Muscle layer of colon (tissue), 2 donors: Measurements from ENCODE around the gene THOC2.
"Not testable (repeated sequence)": the region's sequence is repeated elsewhere in the genome, so short reads cannot be mapped to it uniquely, and the experiment has no call there.

Experiments
- H3K27ac ChIP-seq: one replicate; pipeline ENCODE4 v1.7.0; 2013; ENCODE audit warnings: low read depth, mild to moderate bottlenecking, low read length, moderate library complexity
- H3K27me3 ChIP-seq, 2 donors: one replicate each; pipeline ENCODE4 v1.7.0; 2013; ENCODE audit warnings: low read length in 2 of 2, mild to moderate bottlenecking in 2 of 2; ENCODE audit not compliant: insufficient read depth in 2 of 2, control insufficient read depth in 1 of 2
- H3K36me3 ChIP-seq: one replicate; pipeline ENCODE4 v1.7.0; 2013; ENCODE audit warnings: mild to moderate bottlenecking, low read length; ENCODE audit not compliant: insufficient read depth
- H3K4me1 ChIP-seq: one replicate; pipeline ENCODE4 v1.7.0; 2013; ENCODE audit warnings: mild to moderate bottlenecking, low read length; ENCODE audit not compliant: insufficient read depth
- H3K4me3 ChIP-seq, 2 donors: one replicate each; pipeline ENCODE4 v1.7.0; 2013; ENCODE audit warnings: low read length in 2 of 2, low read depth in 1 of 2, mild to moderate bottlenecking in 1 of 2, moderate library complexity in 1 of 2
- H3K9ac ChIP-seq: one replicate; pipeline ENCODE4 v1.7.0; 2013; ENCODE audit warnings: low read length
- H3K9me3 ChIP-seq: one replicate; pipeline ENCODE4 v1.7.0; 2013; ENCODE audit warnings: mild to moderate bottlenecking, low read length
- donor health status: abdominal sarcoma.
- donor health status: Adenocarcinoma of cecum.

The THOC2 gene

DNA sequence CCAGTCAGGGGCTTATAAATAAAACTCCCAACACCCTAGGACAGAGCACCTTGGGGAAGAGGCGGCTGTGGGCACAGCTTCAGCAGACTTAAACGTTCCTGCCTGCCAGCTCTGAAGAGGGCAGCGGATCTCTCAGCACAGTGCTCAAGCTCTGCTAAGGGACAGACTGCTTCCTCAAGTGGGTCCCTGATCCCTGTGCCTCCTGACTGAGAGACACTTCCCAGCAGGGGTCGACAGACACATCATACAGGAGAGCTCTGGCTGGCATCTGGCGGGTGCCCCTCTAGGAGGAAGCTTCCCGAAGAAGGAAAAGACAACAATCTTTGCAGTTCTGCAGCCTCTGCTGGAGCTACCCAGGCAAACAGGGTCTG, 84.1 kb downstream of the THOC2 start:
- H3K4me3 ChIP-seq, H3K27ac ChIP-seq, H3K9me3 ChIP-seq: not testable (repeated sequence)

DNA sequence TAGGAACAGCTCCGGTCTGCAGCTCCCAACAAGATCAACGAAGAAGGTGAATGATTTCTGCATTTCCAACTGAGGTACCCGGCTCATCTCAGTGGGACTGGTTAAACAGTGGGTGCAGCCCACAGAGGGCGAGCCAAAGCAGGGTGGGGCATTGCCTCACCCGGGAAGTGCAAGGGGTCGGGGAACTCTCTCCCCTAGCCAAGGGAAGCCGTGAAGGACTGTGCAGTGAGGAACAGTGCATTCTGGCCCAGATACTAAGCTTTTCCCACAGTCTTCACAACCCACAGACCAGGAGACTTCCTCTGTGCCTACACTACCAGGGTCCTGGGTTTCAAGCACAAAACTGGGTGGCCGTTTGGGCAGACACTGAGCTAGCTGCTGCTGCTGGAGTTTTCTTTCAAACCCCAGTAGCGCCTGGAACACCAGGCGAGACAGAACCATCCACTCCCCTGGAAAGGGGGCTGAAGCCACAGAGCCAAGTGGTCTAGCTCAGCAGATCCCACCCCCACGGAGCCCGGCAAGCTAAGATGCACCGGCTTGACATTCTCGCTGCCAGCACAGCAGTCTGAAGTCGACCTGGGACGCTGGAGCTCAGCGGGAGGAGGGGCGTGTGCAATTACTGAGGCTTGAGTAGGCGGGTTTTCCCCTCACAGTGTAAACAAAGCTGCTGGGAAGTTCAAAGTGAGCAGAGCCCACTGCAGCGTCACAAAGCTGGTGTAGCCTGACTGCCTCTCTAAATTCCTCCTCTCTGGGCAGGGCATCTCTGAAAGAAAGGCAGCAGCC, 84.6 kb downstream of the THOC2 start:
- no peaks in the 10 kb centered on the region for H3K9me3 ChIP-seq
- no peak overlapping the region for H3K4me3 ChIP-seq
- H3K36me3 ChIP-seq: no peaks in the 10 kb centered on the region
- no peaks in the 10 kb centered on the region for H3K4me1 ChIP-seq
- no peaks in the 10 kb centered on the region for H3K27me3 ChIP-seq
- H3K9ac ChIP-seq: no peak overlapping the region
- no peak overlapping the region for H3K27ac ChIP-seq

More for the DNA sequence above, 84.1 kb downstream of the THOC2 start:
- not testable (repeated sequence) for H3K27me3 ChIP-seq, H3K36me3 ChIP-seq, H3K9ac ChIP-seq, H3K4me1 ChIP-seq

DNA sequence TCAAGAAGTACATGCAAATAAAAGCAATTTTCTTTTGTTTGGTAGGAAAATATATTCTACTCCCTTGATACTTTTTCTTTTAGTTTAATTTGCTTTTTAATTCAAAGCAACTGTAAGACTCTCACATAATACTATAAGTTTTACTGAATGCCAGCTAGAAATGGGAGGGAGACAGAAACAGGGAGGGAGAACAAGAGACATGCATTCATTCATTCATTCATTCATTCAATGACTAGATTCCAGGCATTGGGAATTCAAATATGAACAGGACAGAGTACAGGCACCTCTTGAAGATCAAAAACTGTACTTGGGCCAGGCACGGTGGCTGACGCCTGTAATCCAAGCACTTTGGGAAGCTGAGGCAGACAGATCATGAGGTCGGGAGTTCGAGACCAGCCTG, 85.6 kb downstream of the THOC2 start:
- H3K9ac ChIP-seq: no peak overlapping the region
- no peaks in the 10 kb centered on the region for H3K36me3 ChIP-seq
- no peaks in the 10 kb centered on the region for H3K9me3 ChIP-seq
- H3K27ac ChIP-seq: no peak overlapping the region
- no peaks in the 10 kb centered on the region for H3K27me3 ChIP-seq
- H3K4me1 ChIP-seq: no peaks in the 10 kb centered on the region
- H3K4me3 ChIP-seq: no peak overlapping the region

DNA sequence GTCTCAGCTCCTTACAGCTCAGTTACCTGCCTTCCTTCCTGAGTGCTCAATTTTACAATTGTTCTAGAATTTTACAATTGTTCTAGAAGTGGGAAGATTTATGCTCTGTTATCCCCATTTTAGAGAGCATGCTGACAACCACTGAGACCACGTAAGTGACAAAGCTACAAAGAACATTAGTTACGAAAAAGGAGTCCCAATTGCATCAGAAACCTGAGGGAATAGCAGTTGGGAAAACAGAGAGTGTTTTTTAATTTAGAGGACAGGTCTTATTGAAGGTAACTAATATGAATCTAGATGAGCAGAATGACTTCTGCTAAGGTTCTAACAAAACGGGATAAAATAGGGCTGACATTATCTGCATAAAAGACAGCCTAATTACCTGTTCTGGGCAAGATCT, 103.3 kb downstream of the THOC2 start:
- Histone ChIP-seq H3K36me3 (peaks cover 6% of the 10 kb centered on the region), H3K27ac (no peak overlapping the region), H3K4me1 (no peaks in the 10 kb centered on the region), H3K27me3 (no peaks in the 10 kb centered on the region), H3K9me3 (no peaks in the 10 kb centered on the region), H3K9ac (no peak overlapping the region), H3K4me3 (no peak overlapping the region)

DNA sequence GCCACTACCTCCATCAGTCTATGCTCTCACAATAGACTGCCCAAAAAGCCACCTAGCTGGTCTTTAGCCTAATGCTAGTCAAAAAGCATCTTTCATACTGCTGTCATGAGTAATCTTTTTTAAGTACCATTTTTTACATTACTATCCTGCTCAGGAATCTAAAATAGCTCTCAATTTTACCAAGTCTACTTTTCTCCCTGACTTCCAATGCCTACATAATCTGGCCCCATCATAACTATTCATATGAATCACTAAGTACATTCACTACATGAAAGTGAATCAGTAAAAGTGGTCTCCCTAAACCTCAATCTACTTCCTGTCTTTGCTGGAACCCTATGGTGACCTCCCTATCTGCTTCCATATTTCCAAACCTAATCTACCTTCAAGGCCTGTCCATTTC, 105.9 kb downstream of the THOC2 start:
- H3K36me3 ChIP-seq: peaks cover 6% of the 10 kb centered on the region

DNA sequence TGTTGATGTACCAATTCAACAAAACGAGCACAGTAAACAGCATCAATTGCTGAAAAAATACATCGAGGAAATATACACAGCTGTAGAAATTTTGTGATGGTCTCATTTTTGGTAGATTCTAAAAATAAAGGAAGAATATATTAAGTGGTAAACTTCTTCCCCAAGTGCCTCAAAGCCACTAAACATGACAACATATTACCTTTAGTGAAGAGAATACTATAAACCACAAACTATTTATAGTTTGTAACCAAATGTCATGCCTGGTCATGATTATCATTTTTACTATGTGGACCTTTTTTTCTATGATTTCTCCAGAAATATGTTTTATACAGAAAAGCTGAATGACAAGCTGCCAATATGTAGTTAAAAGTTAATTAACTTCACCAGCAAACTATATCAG, 106.9 kb downstream of the THOC2 start:
- Histone ChIP-seq H3K9me3 (no peaks in the 10 kb centered on the region), H3K4me3 (no peak overlapping the region), H3K9ac (no peak overlapping the region), H3K36me3 (peaks cover 2% of the 10 kb centered on the region), H3K27me3 (no peaks in the 10 kb centered on the region), H3K4me1 (no peaks in the 10 kb centered on the region), H3K27ac (no peak overlapping the region)

More for the DNA sequence above, 105.9 kb downstream of the THOC2 start:
- Histone ChIP-seq H3K4me1 (no peaks in the 10 kb centered on the region), H3K9me3 (no peaks in the 10 kb centered on the region), H3K27ac (no peak overlapping the region), H3K9ac (no peak overlapping the region), H3K4me3 (no peak overlapping the region), H3K27me3 (no peaks in the 10 kb centered on the region)

DNA sequence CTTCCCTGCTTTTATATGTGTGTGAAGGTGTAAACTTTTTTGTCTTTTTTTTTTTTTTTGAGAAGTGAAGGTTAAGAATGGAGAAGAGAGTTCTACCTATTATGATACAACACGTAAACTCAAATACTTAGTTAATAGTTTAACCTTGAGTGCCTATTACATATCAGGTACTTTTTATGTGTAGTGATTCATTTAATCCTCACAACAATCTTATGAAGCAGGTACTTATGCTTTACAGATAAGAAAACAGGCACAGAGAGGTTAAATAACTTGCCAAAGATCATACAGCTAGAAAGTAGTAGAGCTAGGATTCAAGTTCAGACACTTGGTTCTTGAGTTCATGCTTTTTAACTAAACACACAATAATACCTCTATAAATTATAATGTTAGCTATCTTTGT, 107.4 kb downstream of the THOC2 start:
- Histone ChIP-seq H3K27me3 (no peaks in the 10 kb centered on the region), H3K27ac (no peak overlapping the region), H3K36me3 (no peaks in the 10 kb centered on the region)

DNA sequence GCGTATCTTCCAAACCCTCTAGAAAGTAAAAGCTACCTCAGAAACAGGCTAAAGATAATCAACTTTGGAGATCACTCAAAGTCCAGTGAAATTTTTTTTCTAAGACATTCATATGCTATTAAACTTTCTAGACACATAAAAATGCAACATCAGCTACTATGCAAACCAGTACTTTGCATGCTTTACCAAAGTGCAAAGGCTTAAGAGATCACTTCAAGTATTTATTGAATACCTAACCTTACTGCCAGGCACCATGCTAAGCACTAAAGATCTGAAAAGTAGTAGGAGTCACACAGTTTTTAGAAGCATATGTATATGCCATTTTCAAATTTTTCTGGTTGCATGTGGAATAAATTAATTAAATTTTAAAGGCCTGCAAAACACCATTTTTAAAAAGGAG, 115.8 kb downstream of the THOC2 start:
- Histone ChIP-seq H3K27ac (no peak overlapping the region), H3K9ac (no peak overlapping the region), H3K36me3 (no peaks in the 10 kb centered on the region), H3K27me3 (no peaks in the 10 kb centered on the region), H3K4me1 (no peaks in the 10 kb centered on the region), H3K9me3 (no peaks in the 10 kb centered on the region), H3K4me3 (no peak overlapping the region)

More for the DNA sequence above, 107.4 kb downstream of the THOC2 start:
- Histone ChIP-seq H3K9ac (no peak overlapping the region), H3K4me1 (no peaks in the 10 kb centered on the region), H3K4me3 (no peak overlapping the region), H3K9me3 (no peaks in the 10 kb centered on the region)

DNA sequence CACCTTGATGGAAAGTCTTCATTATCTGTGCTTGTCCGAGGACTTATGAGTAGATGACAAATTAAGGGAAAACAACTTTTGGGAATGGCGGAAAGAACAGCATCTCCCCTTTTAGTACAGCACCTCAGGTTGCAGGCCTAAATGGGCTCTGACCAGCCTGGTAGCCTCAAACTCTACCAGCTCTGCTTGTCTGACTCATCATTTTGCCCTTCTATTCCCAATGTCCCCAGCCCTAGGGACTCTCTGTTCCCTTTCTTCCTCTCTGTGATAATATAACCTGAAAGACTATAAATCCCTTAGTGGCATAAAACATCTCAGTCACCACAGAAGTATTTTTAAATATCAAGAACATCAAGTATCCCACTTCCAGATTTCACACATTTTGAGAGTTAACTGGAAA, 121.9 kb downstream of the THOC2 start:
- Histone ChIP-seq H3K36me3 (no peaks in the 10 kb centered on the region), H3K27me3 (no peaks in the 10 kb centered on the region), H3K9ac (no peak overlapping the region), H3K4me3 (no peak overlapping the region), H3K9me3 (no peaks in the 10 kb centered on the region), H3K4me1 (no peaks in the 10 kb centered on the region), H3K27ac (no peak overlapping the region)

DNA sequence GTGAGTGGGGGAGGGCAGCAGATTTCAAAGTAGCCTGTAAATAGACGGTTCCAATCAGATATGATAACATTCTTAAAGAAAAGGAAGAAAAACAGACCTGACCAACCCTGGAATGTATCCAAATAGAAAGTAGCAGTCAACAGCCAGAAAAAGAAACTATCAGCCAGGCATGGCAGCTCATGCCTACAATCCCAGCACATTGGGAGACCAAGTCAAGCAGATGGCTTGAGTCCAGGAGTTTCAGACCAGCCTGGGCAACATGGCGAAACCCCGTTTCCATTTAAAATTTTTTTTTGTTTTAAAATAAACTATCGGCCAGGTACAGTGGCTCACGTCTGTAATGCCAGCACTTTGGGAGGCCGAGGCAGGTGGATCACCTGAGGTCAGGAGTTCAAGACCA, 125.0 kb downstream of the THOC2 start:
- H3K4me3 ChIP-seq: no peak overlapping the region
- no peak overlapping the region for H3K9ac ChIP-seq
- no peaks in the 10 kb centered on the region for H3K9me3 ChIP-seq
- no peak overlapping the region for H3K27ac ChIP-seq
- no peaks in the 10 kb centered on the region for H3K4me1 ChIP-seq
- H3K36me3 ChIP-seq: no peaks in the 10 kb centered on the region
- no peaks in the 10 kb centered on the region for H3K27me3 ChIP-seq

DNA sequence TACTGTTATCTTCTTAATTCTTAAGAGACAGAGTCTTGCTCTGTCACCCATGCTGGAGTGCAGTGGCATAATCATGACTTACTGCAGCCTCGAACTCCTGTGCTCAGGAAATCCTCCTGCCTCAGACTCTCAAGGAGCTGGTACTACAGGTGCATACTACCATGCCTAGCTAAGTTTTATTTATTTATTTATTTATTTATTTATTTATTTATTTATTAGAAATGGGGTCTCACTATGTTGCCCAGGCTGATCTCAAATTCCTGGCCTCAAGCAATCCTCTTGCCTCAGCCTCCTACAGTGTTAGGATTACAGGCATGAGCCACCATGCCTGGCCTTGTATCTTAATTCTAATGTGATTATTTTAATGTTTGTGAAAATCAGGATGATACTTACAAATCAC, 125.6 kb downstream of the THOC2 start:
- Histone ChIP-seq H3K36me3 (no peaks in the 10 kb centered on the region), H3K4me3 (no peak overlapping the region), H3K4me1 (no peaks in the 10 kb centered on the region), H3K9me3 (no peaks in the 10 kb centered on the region), H3K27ac (no peak overlapping the region), H3K27me3 (no peaks in the 10 kb centered on the region), H3K9ac (no peak overlapping the region)

DNA sequence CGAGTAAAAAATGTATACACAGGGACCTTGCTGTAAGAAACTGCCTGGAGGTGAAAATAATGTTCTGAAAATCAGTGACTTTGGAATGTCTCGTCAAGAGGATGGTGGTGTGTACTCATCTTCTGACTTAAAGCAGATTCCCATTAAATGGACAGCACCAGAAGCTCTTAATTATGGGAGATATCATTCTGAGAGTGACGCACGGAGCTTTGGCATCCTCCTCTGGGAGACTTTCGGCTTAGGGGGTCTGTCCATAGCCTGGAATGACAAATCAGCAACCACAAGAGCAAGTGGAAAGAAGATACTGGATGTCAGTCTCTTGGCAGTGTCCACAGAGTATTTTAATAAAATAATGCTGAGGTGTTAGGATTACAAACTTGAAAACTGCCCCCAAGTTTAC, 129.4 kb downstream of the THOC2 start:
- H3K4me1 ChIP-seq: no peaks in the 10 kb centered on the region
- no peak overlapping the region for H3K9ac ChIP-seq
- H3K4me3 ChIP-seq: no peak overlapping the region
- no peaks in the 10 kb centered on the region for H3K9me3 ChIP-seq
- H3K27me3 ChIP-seq: no peaks in the 10 kb centered on the region
- no peak overlapping the region for H3K27ac ChIP-seq
- H3K36me3 ChIP-seq: no peaks in the 10 kb centered on the region
